GM12878 (cell line): Measurements from ENCODE around the gene LAMP1. TPM values are rescaled to one million over a fixed set of nuclear protein-coding genes. Genes with fewer than 3 reads are reported as not detected.

ENCODE experiments used
- ATAC-seq: fragments of 200-7000 bp; cut with Tn5 transposase; 3 replicates; pipeline ENCODE4 v1.9.1; 2020; ENCODE audit warnings: mild to moderate bottlenecking, moderate library complexity
- BruUV-seq: library from RNA; stranded (reverse); fragments of 400-500 nt; replicated peaks from 2 replicates; lab custom pipeline; 2021; lab: Mats Ljungman, UMichigan
- CTCF ChIA-PET: fragments of 300-600 bp; sonication (Branson Sonifier 250); formaldehyde crosslinking; extraction: SDS; loops from one replicate; lab custom pipeline; 2021; ENCODE audit warnings: inconsistent platforms; lab: Yijun Ruan, JAX
- POLR2A ChIA-PET: fragments of 350-600 bp; formaldehyde crosslinking; extraction: SDS; loops from one replicate; lab custom pipeline; 2021; ENCODE audit warnings: inconsistent platforms; lab: Charles Lee
- RAD21 ChIA-PET: fragments of 300-600 bp; sonication (Branson Sonifier 250); formaldehyde crosslinking; loops from one replicate; lab custom pipeline; 2023; ENCODE audit warnings: antibody characterized with exemption; ENCODE audit not compliant: unreplicated experiment; lab: Charles Lee
- SMC1A ChIA-PET: fragments of 300-600 bp; sonication (Branson Sonifier 250); formaldehyde crosslinking; loops from one replicate; lab custom pipeline; 2023; ENCODE audit not compliant: unreplicated experiment, uncharacterized antibody; lab: Charles Lee
- DNase-seq: peaks from one replicate; pipeline ENCODE4 v3.0.0-alpha.2; 2011; ENCODE audit warnings: low read depth, low spot score
- FAIRE-seq: peaks from 3 replicates; lab custom pipeline; 2011; peaks lifted over from hg19 to GRCh38; lab: Jason Lieb, UNC
- H2AFZ ChIP-seq: 2 replicates; pipeline ENCODE4 v1.6.0; 2011; ENCODE audit warnings: low read depth, low read length, control low read depth; ENCODE audit not compliant: control insufficient read depth
- H3K27ac ChIP-seq: 2 replicates; pipeline ENCODE4 v1.5.1; 2011; ENCODE audit warnings: control low read depth; ENCODE audit not compliant: control insufficient read depth, insufficient read depth
- H3K27me3 ChIP-seq, 2 experiments: replicated peaks in 1 of 2; 2 replicates each; pipeline versions ENCODE4 v1.6.0 to v1.6.1; 2011; ENCODE audit warnings: low read length in 1 of 2; ENCODE audit not compliant: control insufficient read depth in 2 of 2, insufficient read depth in 2 of 2
- H3K36me3 ChIP-seq, 2 experiments: 2 replicates each; pipeline ENCODE4 v1.5.1; 2011; ENCODE audit warnings: low read length in 1 of 2; ENCODE audit not compliant: control insufficient read depth in 2 of 2, insufficient read depth in 2 of 2
- H3K4me1 ChIP-seq: 2 replicates; pipeline ENCODE4 v1.6.1; 2011; ENCODE audit warnings: mild to moderate bottlenecking, low read length, moderate library complexity, mixed read lengths; ENCODE audit not compliant: control insufficient read depth, insufficient read depth
- H3K4me2 ChIP-seq: 2 replicates; pipeline ENCODE4 v1.6.0; 2011; ENCODE audit warnings: control low read depth; ENCODE audit not compliant: control insufficient read depth, insufficient read depth
- H3K4me3 ChIP-seq: fragments of 200-600 bp; sonication (generic); 2 replicates; pipeline ENCODE4 v1.5.1; 2016
- H3K79me2 ChIP-seq: 2 replicates; pipeline ENCODE4 v1.6.0; 2011; ENCODE audit warnings: low read length; ENCODE audit not compliant: control insufficient read depth, insufficient read depth
- H3K9ac ChIP-seq: 2 replicates; pipeline ENCODE4 v1.8.0; 2011; ENCODE audit warnings: low read length, control low read depth, mixed read lengths; ENCODE audit not compliant: control insufficient read depth, insufficient read depth
- H3K9me3 ChIP-seq: replicated peaks from 3 replicates; pipeline ENCODE4 v1.5.1; 2011; ENCODE audit warnings: mild to moderate bottlenecking, low read length; ENCODE audit not compliant: control insufficient read depth, insufficient read depth
- H4K20me1 ChIP-seq: 2 replicates; pipeline ENCODE4 v1.6.0; 2011; ENCODE audit not compliant: control insufficient read depth, insufficient read depth
- BCL11A ChIP-seq: IDR thresholded peaks from 2 replicates; pipeline ENCODE4 v1.6.1; 2011; ENCODE audit warnings: low read depth, low read length
- CBFB ChIP-seq: IDR thresholded peaks from 2 replicates; pipeline ENCODE4 v1.6.1; 2016; ENCODE audit warnings: antibody characterized with exemption, low read depth
- HDGF ChIP-seq: fragments of 450-650 bp; IDR thresholded peaks from 2 replicates; pipeline ENCODE4 v1.6.1; 2016; ENCODE audit warnings: antibody characterized with exemption
- JUND ChIP-seq: IDR thresholded peaks from 2 replicates; pipeline ENCODE4 v1.6.1; 2012; ENCODE audit warnings: low read depth, mild to moderate bottlenecking, low read length, improper control_type of control experiment, moderate library complexity
- PAX5 ChIP-seq: IDR thresholded peaks from 2 replicates; pipeline ENCODE4 v1.6.1; 2011; ENCODE audit warnings: low read depth, low read length, borderline replicate concordance
- PRDM15 ChIP-seq: fragments of 450-650 bp; formaldehyde crosslinking; IDR thresholded peaks from 2 replicates; pipeline ENCODE4 v1.4.0; 2020; ENCODE audit warnings: mild to moderate bottlenecking, moderate library complexity
- YBX1 ChIP-seq: fragments of 450-650 bp; IDR thresholded peaks from 2 replicates; pipeline ENCODE4 v1.6.1; 2016; ENCODE audit warnings: antibody characterized with exemption
- WGBS: methylation state at CpG from one replicate; pipeline ENCODE4 v1.1.6; 2016; ENCODE audit warnings: low lambda C conversion rate; ENCODE audit not compliant: insufficient replicate concordance, insufficient coverage; ENCODE audit errors: missing lambda C conversion rate; 5-methylcytosine and 5-hydroxymethylcytosine counted together
- in situ Hi-C: fragments of 300-500 bp; cut with MboI; formaldehyde crosslinking; loops from 9 replicates; pipeline ENCODE4 v1.14.3; 2018; ENCODE audit warnings: mixed read lengths
- intact Hi-C: fragments of 100-400 bp; cut with micrococcal nuclease; formaldehyde crosslinking; loops from one replicate; pipeline ENCODE4 v1.14.2; 2022; ENCODE audit not compliant: unreplicated experiment
- polyA plus RNA-seq, 11 experiments: library from polyadenylated mRNA; depleted of rRNA in 4 of 11; unstranded in 6 of 11; stranded (reverse) in 5 of 11; fragments of >200 nt; fragmentation: Nextera tagmentation in 4 of 11; fragmentation: Illumina TruSeq in 1 of 11; extraction: Ambion mirVana in 4 of 11; extraction: Trizol in 1 of 11; gene quantifications; 1 replicate in 1 of 11; 2 replicates in 10 of 11; pipeline versions ENCODE4 v1.2.1 to v1.2.3, GENCODE V29; 2011 to 2016; ENCODE audit warnings: inconsistent platforms in 2 of 11, missing spikeins in 2 of 11, low read depth in 1 of 11
- total RNA-seq, 4 experiments: library from RNA; depleted of rRNA in 3 of 4; stranded (reverse); fragments of >200 nt in 3 of 4; fragmentation: Illumina TruSeq in 1 of 4; extraction: Trizol in 1 of 4; gene quantifications; 2 replicates each; pipeline versions ENCODE4 v1.2.1 to v1.2.3, GENCODE V29; 2013 to 2021
- TF ChIP-seq, protein P1 (sequence below): fragments of 450-650 bp; IDR thresholded peaks from 2 replicates; pipeline ENCODE4 v1.6.1; 2017; ENCODE audit warnings: mild to moderate bottlenecking, moderate library complexity
- TF ChIP-seq, protein P2 (sequence below): fragments of 450-650 bp; IDR thresholded peaks from 2 replicates; pipeline ENCODE4 v1.6.1; 2018; ENCODE audit warnings: borderline replicate concordance, mild to moderate bottlenecking; ENCODE audit not compliant: partially characterized antibody
- TF ChIP-seq, protein P3 (sequence below): fragments of 450-650 bp; IDR thresholded peaks from 2 replicates; pipeline ENCODE4 v1.6.1; 2017; ENCODE audit warnings: borderline replicate concordance

Gene LAMP1
- total and polyA plus RNA-seq, 10 of the 15 experiments (the other 5 are each of a cell fraction or from before 2014, with no cell fraction given): 2.5 to 83.0 (median 32.7) TPM

DNA sequence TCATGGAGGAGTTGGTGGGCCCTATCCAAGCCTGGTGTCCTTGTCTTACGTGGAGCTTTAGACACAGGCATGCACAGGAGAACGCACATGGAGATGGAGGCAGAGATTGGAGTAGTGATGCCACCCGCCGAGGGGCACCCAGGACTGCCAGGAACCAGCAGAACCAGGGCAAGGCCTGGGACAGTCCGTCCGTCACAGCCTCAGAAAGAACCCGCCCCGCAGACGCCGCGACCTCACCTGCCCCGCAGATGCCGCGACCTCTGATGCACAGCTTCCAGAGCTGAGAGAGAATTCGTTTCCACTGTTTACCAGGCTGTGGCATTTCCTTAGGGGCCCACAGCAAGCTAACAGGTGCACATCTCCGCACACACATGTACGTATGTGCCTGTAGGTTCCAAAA lies 51.6 kb downstream of the LAMP1 start (continued):
- TF ChIP-seq YBX1 (no peak), HDGF (no peak), BCL11A (no peak), PRDM15 (no peak)
- TF ChIP-seq, all 136 proteins: peak for 0

- no peak overlapping the region for H3K9ac ChIP-seq
- no peak overlapping the region for H3K4me2 ChIP-seq
- H2AFZ ChIP-seq: no peak overlapping the region
- BruUV-seq: no TSS peak
- no peaks in the 10 kb centered on the region for H3K27me3 ChIP-seq
- no peaks in the 10 kb centered on the region; the same call in 2 of the 3 replicates for H3K9me3 ChIP-seq
- intact Hi-C loops: no loop called here
- ChIA-PET POLR2A (no interaction called here), SMC1A (no interaction called here), RAD21 (no interaction called here), CTCF (no interaction called here)
- H3K4me3 ChIP-seq: no peak overlapping the region
- no peaks in the 10 kb centered on the region for H4K20me1 ChIP-seq
- H3K36me3 ChIP-seq: no peaks in the 10 kb centered on the region
- DNase-seq (no peak), ATAC-seq (no peak), FAIRE-seq (no peak)
- 25% methylated on average over 6 of the region's 6 CpGs for WGBS
- no peaks in the 10 kb centered on the region for H3K79me2 ChIP-seq
- H3K27ac ChIP-seq: no peak overlapping the region
- in situ Hi-C loops: no loop called here
- no peaks in the 10 kb centered on the region for H3K4me1 ChIP-seq
- TF ChIP-seq, protein P1, sequence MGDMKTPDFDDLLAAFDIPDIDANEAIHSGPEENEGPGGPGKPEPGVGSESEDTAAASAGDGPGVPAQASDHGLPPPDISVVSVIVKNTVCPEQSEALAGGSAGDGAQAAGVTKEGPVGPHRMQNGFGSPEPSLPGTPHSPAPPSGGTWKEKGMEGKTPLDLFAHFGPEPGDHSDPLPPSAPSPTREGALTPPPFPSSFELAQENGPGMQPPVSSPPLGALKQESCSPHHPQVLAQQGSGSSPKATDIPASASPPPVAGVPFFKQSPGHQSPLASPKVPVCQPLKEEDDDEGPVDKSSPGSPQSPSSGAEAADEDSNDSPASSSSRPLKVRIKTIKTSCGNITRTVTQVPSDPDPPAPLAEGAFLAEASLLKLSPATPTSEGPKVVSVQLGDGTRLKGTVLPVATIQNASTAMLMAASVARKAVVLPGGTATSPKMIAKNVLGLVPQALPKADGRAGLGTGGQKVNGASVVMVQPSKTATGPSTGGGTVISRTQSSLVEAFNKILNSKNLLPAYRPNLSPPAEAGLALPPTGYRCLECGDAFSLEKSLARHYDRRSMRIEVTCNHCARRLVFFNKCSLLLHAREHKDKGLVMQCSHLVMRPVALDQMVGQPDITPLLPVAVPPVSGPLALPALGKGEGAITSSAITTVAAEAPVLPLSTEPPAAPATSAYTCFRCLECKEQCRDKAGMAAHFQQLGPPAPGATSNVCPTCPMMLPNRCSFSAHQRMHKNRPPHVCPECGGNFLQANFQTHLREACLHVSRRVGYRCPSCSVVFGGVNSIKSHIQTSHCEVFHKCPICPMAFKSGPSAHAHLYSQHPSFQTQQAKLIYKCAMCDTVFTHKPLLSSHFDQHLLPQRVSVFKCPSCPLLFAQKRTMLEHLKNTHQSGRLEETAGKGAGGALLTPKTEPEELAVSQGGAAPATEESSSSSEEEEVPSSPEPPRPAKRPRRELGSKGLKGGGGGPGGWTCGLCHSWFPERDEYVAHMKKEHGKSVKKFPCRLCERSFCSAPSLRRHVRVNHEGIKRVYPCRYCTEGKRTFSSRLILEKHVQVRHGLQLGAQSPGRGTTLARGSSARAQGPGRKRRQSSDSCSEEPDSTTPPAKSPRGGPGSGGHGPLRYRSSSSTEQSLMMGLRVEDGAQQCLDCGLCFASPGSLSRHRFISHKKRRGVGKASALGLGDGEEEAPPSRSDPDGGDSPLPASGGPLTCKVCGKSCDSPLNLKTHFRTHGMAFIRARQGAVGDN: no peak
- no peak for TF ChIP-seq JUND
- TF ChIP-seq, protein P2, sequence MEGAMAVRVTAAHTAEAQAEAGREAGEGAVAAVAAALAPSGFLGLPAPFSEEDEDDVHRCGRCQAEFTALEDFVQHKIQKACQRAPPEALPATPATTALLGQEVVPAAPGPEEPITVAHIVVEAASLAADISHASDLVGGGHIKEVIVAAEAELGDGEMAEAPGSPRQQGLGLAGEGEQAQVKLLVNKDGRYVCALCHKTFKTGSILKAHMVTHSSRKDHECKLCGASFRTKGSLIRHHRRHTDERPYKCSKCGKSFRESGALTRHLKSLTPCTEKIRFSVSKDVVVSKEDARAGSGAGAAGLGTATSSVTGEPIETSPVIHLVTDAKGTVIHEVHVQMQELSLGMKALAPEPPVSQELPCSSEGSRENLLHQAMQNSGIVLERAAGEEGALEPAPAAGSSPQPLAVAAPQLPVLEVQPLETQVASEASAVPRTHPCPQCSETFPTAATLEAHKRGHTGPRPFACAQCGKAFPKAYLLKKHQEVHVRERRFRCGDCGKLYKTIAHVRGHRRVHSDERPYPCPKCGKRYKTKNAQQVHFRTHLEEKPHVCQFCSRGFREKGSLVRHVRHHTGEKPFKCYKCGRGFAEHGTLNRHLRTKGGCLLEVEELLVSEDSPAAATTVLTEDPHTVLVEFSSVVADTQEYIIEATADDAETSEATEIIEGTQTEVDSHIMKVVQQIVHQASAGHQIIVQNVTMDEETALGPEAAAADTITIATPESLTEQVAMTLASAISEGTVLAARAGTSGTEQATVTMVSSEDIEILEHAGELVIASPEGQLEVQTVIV: no peak
- TF ChIP-seq, protein P3, sequence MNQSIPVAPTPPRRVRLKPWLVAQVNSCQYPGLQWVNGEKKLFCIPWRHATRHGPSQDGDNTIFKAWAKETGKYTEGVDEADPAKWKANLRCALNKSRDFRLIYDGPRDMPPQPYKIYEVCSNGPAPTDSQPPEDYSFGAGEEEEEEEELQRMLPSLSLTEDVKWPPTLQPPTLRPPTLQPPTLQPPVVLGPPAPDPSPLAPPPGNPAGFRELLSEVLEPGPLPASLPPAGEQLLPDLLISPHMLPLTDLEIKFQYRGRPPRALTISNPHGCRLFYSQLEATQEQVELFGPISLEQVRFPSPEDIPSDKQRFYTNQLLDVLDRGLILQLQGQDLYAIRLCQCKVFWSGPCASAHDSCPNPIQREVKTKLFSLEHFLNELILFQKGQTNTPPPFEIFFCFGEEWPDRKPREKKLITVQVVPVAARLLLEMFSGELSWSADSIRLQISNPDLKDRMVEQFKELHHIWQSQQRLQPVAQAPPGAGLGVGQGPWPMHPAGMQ: no peak
- no peak for TF ChIP-seq PAX5
- TF ChIP-seq CBFB: no peak
Observed at GRCh38 chr13:113349050-113349449, 52.0 kb downstream of the LAMP1 start.
